Glutamatergic neuron (in vitro differentiated cells): ENCODE measurements around the gene OMD. TPM values are rescaled to one million over a fixed set of nuclear protein-coding genes. Genes with fewer than 3 reads are reported as not detected.
A peak's percentile ranks its signal among the peaks of the same experiment; 100 is the strongest.

Source experiments
- DNase-seq: peaks from one replicate; pipeline ENCODE4 v3.0.0; 2022
- H3K27ac Mint-ChIP-seq: one replicate; pipeline ENCODE4 v1.8.0; 2020; ENCODE audit warnings: mild to moderate bottlenecking, mixed read lengths, inconsistent platforms; ENCODE audit not compliant: unreplicated experiment
- H3K27me3 Mint-ChIP-seq: one replicate; pipeline ENCODE4 v1.8.0; 2020; ENCODE audit warnings: mild to moderate bottlenecking, moderate library complexity, mixed read lengths, inconsistent platforms; ENCODE audit not compliant: unreplicated experiment
- H3K36me3 Mint-ChIP-seq: one replicate; pipeline ENCODE4 v1.8.0; 2020; ENCODE audit warnings: mild to moderate bottlenecking, mixed read lengths, inconsistent platforms; ENCODE audit not compliant: unreplicated experiment
- H3K4me1 Mint-ChIP-seq: one replicate; pipeline ENCODE4 v1.8.0; 2020; ENCODE audit warnings: mild to moderate bottlenecking, low read depth, mixed read lengths, inconsistent platforms; ENCODE audit not compliant: unreplicated experiment
- H3K4me3 Mint-ChIP-seq: one replicate; pipeline ENCODE4 v1.8.0; 2020; ENCODE audit warnings: mild to moderate bottlenecking, mixed read lengths, inconsistent platforms; ENCODE audit not compliant: unreplicated experiment
- H3K9me3 Mint-ChIP-seq: one replicate; pipeline ENCODE4 v1.8.0; 2020; ENCODE audit warnings: mild to moderate bottlenecking, moderate library complexity, mixed read lengths, inconsistent platforms; ENCODE audit not compliant: unreplicated experiment
- CTCF ChIP-seq: fragments of 200-600 bp; sonication (generic); IDR thresholded peaks from one replicate; pipeline ENCODE4 v1.5.0; 2021; ENCODE audit not compliant: partially characterized antibody, unreplicated experiment
- total RNA-seq: library from RNA; stranded (reverse); fragmentation: NEBNext Ultra II Directional; extraction: Animal tissue kit (Norgen Biotek cat#: 25700); gene quantifications from one replicate; pipeline ENCODE4 v1.2.1, GENCODE V29; 2021; ENCODE audit not compliant: unreplicated experiment

Gene OMD
- total RNA-seq, 1 donor from 2014 or later, result not detected

DNA sequence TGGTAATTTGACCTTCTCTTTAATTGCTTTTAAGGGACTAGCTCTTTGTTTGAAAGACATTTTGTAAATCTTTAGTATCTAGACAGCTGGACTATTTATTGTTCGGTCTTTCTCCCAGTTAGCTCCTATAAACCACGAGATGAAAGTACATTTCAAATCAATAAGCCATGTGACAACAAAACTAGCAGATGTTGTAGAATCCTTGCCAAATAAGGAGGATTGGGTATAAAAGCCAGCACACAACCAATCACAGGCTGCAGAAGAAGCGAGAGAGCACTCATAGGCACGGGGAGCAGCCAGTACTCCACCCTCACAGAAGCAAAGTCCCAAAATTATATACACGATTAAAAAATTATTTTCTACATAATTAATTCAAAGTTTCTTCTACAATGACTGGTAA lies 8.1 kb upstream of the OMD start:
- H3K27ac Mint-ChIP-seq, result peak overlapping the region; percentile 38
- no peak overlapping the region for H3K4me3 Mint-ChIP-seq

DNA sequence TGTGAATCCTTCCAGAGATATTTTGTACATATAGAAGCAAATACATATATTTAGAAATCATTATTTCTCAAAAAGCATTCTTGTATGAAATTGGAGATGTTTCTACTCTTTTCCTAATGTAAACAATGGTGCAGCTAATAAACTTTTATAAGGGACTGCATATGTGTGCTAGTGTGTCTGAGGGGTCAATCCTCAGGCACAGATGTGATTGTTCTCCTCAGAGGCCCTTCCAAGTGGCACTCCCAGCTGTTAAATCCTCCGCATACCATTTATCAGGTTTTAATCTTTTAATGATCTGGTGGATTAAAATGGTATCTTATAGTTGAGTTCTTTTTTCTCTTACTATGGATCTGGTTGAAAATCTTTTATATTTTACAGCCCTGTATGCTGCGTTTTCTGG lies 5.6 kb upstream of the OMD start:
- TF ChIP-seq CTCF, result no peak
- H3K9me3 Mint-ChIP-seq, result no peaks in the 10 kb centered on the region
- H3K4me3 Mint-ChIP-seq, result no peak overlapping the region
- DNase-seq, result no peak
- H3K27ac Mint-ChIP-seq, result no peak overlapping the region
- H3K4me1 Mint-ChIP-seq, result peaks cover 13% of the 10 kb centered on the region
- H3K27me3 Mint-ChIP-seq, result no peaks in the 10 kb centered on the region
- H3K36me3 Mint-ChIP-seq, result no peaks in the 10 kb centered on the region

More for the DNA sequence above, 8.1 kb upstream of the OMD start:
- no peak for TF ChIP-seq CTCF
- Mint-ChIP-seq H3K36me3 (no peaks in the 10 kb centered on the region), H3K27me3 (no peaks in the 10 kb centered on the region), H3K9me3 (no peaks in the 10 kb centered on the region), H3K4me1 (peaks cover 2% of the 10 kb centered on the region)
- no peak for DNase-seq

GRCh38 chr9:92426501-92427145 lies 2.4 kb upstream of the OMD start:
- DNase-seq, result no peak
- Mint-ChIP-seq H3K27me3 (no peaks in the 10 kb centered on the region), H3K27ac (no peak overlapping the region), H3K4me3 (no peak overlapping the region), H3K36me3 (no peaks in the 10 kb centered on the region), H3K9me3 (no peaks in the 10 kb centered on the region), H3K4me1 (peaks cover 10% of the 10 kb centered on the region)
- TF ChIP-seq CTCF, result no peak

- peaks cover 10% of the 10 kb centered on the region for H3K4me1 Mint-ChIP-seq
- H3K27me3 Mint-ChIP-seq, result no peaks in the 10 kb centered on the region
- no peak overlapping the region for H3K27ac Mint-ChIP-seq
- no peak for TF ChIP-seq CTCF
- H3K4me3 Mint-ChIP-seq, result no peak overlapping the region
- no peak for DNase-seq
- no peaks in the 10 kb centered on the region for H3K36me3 Mint-ChIP-seq
- no peaks in the 10 kb centered on the region for H3K9me3 Mint-ChIP-seq
Observed at GRCh38 chr9:92425474-92425873, 1.2 kb upstream of the OMD start.

GRCh38 chr9:92423612-92424011 lies 659 bp downstream of the OMD start:
- peaks cover 10% of the 10 kb centered on the region for H3K4me1 Mint-ChIP-seq
- no peaks in the 10 kb centered on the region for H3K9me3 Mint-ChIP-seq
- H3K4me3 Mint-ChIP-seq, result no peak overlapping the region
- H3K36me3 Mint-ChIP-seq, result no peaks in the 10 kb centered on the region
- no peaks in the 10 kb centered on the region for H3K27me3 Mint-ChIP-seq
- no peak for DNase-seq
- no peak overlapping the region for H3K27ac Mint-ChIP-seq
- TF ChIP-seq CTCF, result no peak
